Nephron (organoid): ENCODE measurements around the gene VAC14.

ENCODE experiments used
- H3K27ac Mint-ChIP-seq, 3 experiments: 2 replicates each; pipeline ENCODE4 v1.8.0; 2020; ENCODE audit warnings: mixed read lengths in 3 of 3, mild to moderate bottlenecking in 2 of 3, moderate library complexity in 1 of 3
- H3K27me3 Mint-ChIP-seq: 2 replicates; pipeline ENCODE4 v1.8.0; 2021; ENCODE audit warnings: low read depth, mild to moderate bottlenecking, moderate library complexity, mixed read lengths
- H3K36me3 Mint-ChIP-seq: 2 replicates; pipeline ENCODE4 v1.8.0; 2020; ENCODE audit warnings: low read depth, mixed read lengths
- H3K4me1 Mint-ChIP-seq: 2 replicates; pipeline ENCODE4 v1.8.0; 2020; ENCODE audit warnings: mixed read lengths
- H3K4me3 Mint-ChIP-seq, 3 experiments: 2 replicates each; pipeline ENCODE4 v1.8.0; 2020; ENCODE audit warnings: mild to moderate bottlenecking in 3 of 3, mixed read lengths in 3 of 3, moderate library complexity in 2 of 3
- H3K9me3 Mint-ChIP-seq: 2 replicates; pipeline ENCODE4 v1.8.0; 2020; ENCODE audit warnings: mixed read lengths
- CTCF ChIP-seq, 3 experiments: fragments of 200-600 bp; sonication (generic); IDR thresholded peaks; one replicate each; pipeline ENCODE4 v1.5.0; 2021; ENCODE audit warnings: antibody characterized with exemption in 3 of 3; ENCODE audit not compliant: unreplicated experiment in 3 of 3

VAC14 gene

GRCh38 chr16:70664325-70665112, 136.4 kb downstream of the VAC14 start:
- Mint-ChIP-seq H3K4me1 (peaks cover 20% of the 10 kb centered on the region), H3K36me3 (peaks cover 45% of the 10 kb centered on the region), H3K27me3 (no peaks in the 10 kb centered on the region), H3K27ac (no peak overlapping the region), H3K9me3 (peaks cover 10% of the 10 kb centered on the region), H3K4me3 (no peak overlapping the region)
- TF ChIP-seq CTCF (IDR thresholded peaks at IDR 0.05; ENCODE audit: unreplicated experiment in 3 of 3), result no peak

- Mint-ChIP-seq H3K36me3 (peaks cover 37% of the 10 kb centered on the region), H3K27me3 (no peaks in the 10 kb centered on the region)
- no peak for TF ChIP-seq CTCF (IDR thresholded peaks at IDR 0.05; ENCODE audit: unreplicated experiment in 3 of 3)
These were observed 137.2 kb downstream of the VAC14 start for GRCh38 chr16:70663524-70664324.

GRCh38 chr16:70662991-70663523, 137.9 kb downstream of the VAC14 start:
- Mint-ChIP-seq H3K4me3 (no peak overlapping the region), H3K27me3 (no peaks in the 10 kb centered on the region), H3K36me3 (peaks cover 31% of the 10 kb centered on the region), H3K9me3 (peaks cover 5% of the 10 kb centered on the region), H3K27ac (no peak overlapping the region), H3K4me1 (peaks cover 20% of the 10 kb centered on the region)
- TF ChIP-seq CTCF (IDR thresholded peaks at IDR 0.05; ENCODE audit: unreplicated experiment in 3 of 3), result no peak

More at GRCh38 chr16:70663524-70664324, 137.2 kb downstream of the VAC14 start:
- H3K9me3 Mint-ChIP-seq, result peaks cover 6% of the 10 kb centered on the region
- peaks cover 20% of the 10 kb centered on the region for H3K4me1 Mint-ChIP-seq
- H3K27ac Mint-ChIP-seq, result no peak overlapping the region
- H3K4me3 Mint-ChIP-seq, result no peak overlapping the region

- no peaks in the 10 kb centered on the region for H3K27me3 Mint-ChIP-seq
- no peak overlapping the region for H3K4me3 Mint-ChIP-seq
- H3K27ac Mint-ChIP-seq, result peak overlapping the region; percentile 48 to 89 (median 78)
- H3K4me1 Mint-ChIP-seq, result peaks cover 21% of the 10 kb centered on the region
- no peak for TF ChIP-seq CTCF (IDR thresholded peaks at IDR 0.05; ENCODE audit: unreplicated experiment in 3 of 3)
- peaks cover 21% of the 10 kb centered on the region for H3K36me3 Mint-ChIP-seq
- H3K9me3 Mint-ChIP-seq, result peaks cover 2% of the 10 kb centered on the region
These were observed 138.9 kb downstream of the VAC14 start for GRCh38 chr16:70661918-70662641.

GRCh38 chr16:70661534-70661917, 139.4 kb downstream of the VAC14 start:
- Mint-ChIP-seq H3K36me3 (peaks cover 15% of the 10 kb centered on the region), H3K4me3 (no peak overlapping the region), H3K9me3 (no peaks in the 10 kb centered on the region), H3K27ac (peak overlapping the region in 1 of 3 experiments; percentile 78), H3K4me1 (peaks cover 22% of the 10 kb centered on the region), H3K27me3 (no peaks in the 10 kb centered on the region)
- no peak for TF ChIP-seq CTCF (IDR thresholded peaks at IDR 0.05; ENCODE audit: unreplicated experiment in 3 of 3)
